ENCODE measurements around the gene SHC4. TPM values are rescaled to one million over a fixed set of nuclear protein-coding genes. Genes with fewer than 3 reads are reported as not detected.
"Not testable (repeated sequence)": the region's sequence is repeated elsewhere in the genome, so short reads cannot be mapped to it uniquely, and the experiment has no call there.

The SHC4 gene
- total and polyA plus RNA-seq, 5 donors: 2.4 to 6.6 (median 3.5) TPM

GRCh38 chr15:48866141-48866563 is 97.6 kb downstream of the SHC4 start:
- Histone ChIP-seq H3K9me3 (ENCODE audit: control insufficient read depth, low read length) (no peaks in the 10 kb centered on the region), H3K4me1 (ENCODE audit: control insufficient read depth, insufficient read depth, low read length) (no peaks in the 10 kb centered on the region), H3K27ac (ENCODE audit: low read length) (peak overlapping the region; percentile 72), H3K27me3 (ENCODE audit: control insufficient read depth, insufficient read depth) (no peaks in the 10 kb centered on the region), H3K4me3 (ENCODE audit: low read length) (no peak overlapping the region)
- 39% methylated on average over 2 of the region's 2 CpGs for WGBS
- ATAC-seq (no peak), DNase-seq (no peak)
- intact Hi-C loops (cut with DNase I): loop anchor here (5.0 to 10.0 kb wide), 5 partner anchors 99 to 1279 kb away; partner anchors contain the start of genes FGF7 (in 1 of the 4) and SHC4 (in 1 of the 4)

- intact Hi-C loops (cut with DNase I): loop anchor here (5.0 to 10.0 kb wide), 5 partner anchors 99 to 1279 kb away; partner anchors contain the start of genes FGF7 (in 1 of the 4) and SHC4 (in 1 of the 4)
- no peak overlapping the region for H3K4me3 ChIP-seq (ENCODE audit: low read length)
- peak in 1 of 2 donors; percentile 23 for ATAC-seq
- WGBS: 52% methylated on average over 3 of the region's 3 CpGs
- no peaks in the 10 kb centered on the region for H3K27me3 ChIP-seq (ENCODE audit: control insufficient read depth, insufficient read depth)
- no peaks in the 10 kb centered on the region for H3K9me3 ChIP-seq (ENCODE audit: control insufficient read depth, low read length)
- H3K27ac ChIP-seq (ENCODE audit: low read length): no peak overlapping the region
- no peaks in the 10 kb centered on the region for H3K4me1 ChIP-seq (ENCODE audit: control insufficient read depth, insufficient read depth, low read length)
- DNase-seq: no peak
Measured at GRCh38 chr15:48865370-48866079, 98.2 kb downstream of the SHC4 start.

- H3K27ac ChIP-seq (ENCODE audit: low read length): no peak overlapping the region
- WGBS: 84% methylated on average over 1 of the region's 1 CpG
- H3K4me1 ChIP-seq (ENCODE audit: control insufficient read depth, insufficient read depth, low read length): no peaks in the 10 kb centered on the region
- no peaks in the 10 kb centered on the region for H3K27me3 ChIP-seq (ENCODE audit: control insufficient read depth, insufficient read depth)
- no peaks in the 10 kb centered on the region for H3K9me3 ChIP-seq (ENCODE audit: control insufficient read depth, low read length)
- peak; percentile 21 to 26 for ATAC-seq
- H3K4me3 ChIP-seq (ENCODE audit: low read length): no peak overlapping the region
- no peak for DNase-seq
- intact Hi-C loops (cut with DNase I): loop anchor here (5.0 to 10.0 kb wide), 7 partner anchors 102 to 1285 kb away; partner anchors contain the start of genes FGF7 (in 1 of the 4) and SHC4 (in 1 of the 4)
Measured at GRCh38 chr15:48862705-48863104, 101.0 kb downstream of the SHC4 start.

- Histone ChIP-seq H3K27ac (ENCODE audit: low read length) (no peak overlapping the region), H3K4me3 (ENCODE audit: low read length) (no peak overlapping the region), H3K27me3 (ENCODE audit: control insufficient read depth, insufficient read depth) (no peaks in the 10 kb centered on the region), H3K9me3 (ENCODE audit: control insufficient read depth, low read length) (no peaks in the 10 kb centered on the region), H3K4me1 (ENCODE audit: control insufficient read depth, insufficient read depth, low read length) (no peaks in the 10 kb centered on the region)
- intact Hi-C loops (cut with DNase I): loop anchor here (5.0 to 10.0 kb wide), 7 partner anchors 103 to 1285 kb away; partner anchors contain the start of genes FGF7 (in 1 of the 4) and SHC4 (in 1 of the 4)
- ATAC-seq (peak; percentile 79 to 81), DNase-seq (no peak)
- 1% methylated on average over 1 of the region's 1 CpG for WGBS
Measured at GRCh38 chr15:48861813-48862431, 101.8 kb downstream of the SHC4 start.

GRCh38 chr15:48859426-48859825 is 104.3 kb downstream of the SHC4 start:
- intact Hi-C loops (cut with DNase I): no loop called here
- ATAC-seq: no peak

GRCh38 chr15:48858401-48858800 is 105.3 kb downstream of the SHC4 start:
- Histone ChIP-seq H3K9me3 (ENCODE audit: control insufficient read depth, low read length) (no peaks in the 10 kb centered on the region), H3K4me3 (ENCODE audit: low read length) (no peak overlapping the region), H3K27me3 (ENCODE audit: control insufficient read depth, insufficient read depth) (no peaks in the 10 kb centered on the region), H3K27ac (ENCODE audit: low read length) (no peak overlapping the region), H3K4me1 (ENCODE audit: control insufficient read depth, insufficient read depth, low read length) (no peaks in the 10 kb centered on the region)
- WGBS: 59% methylated on average over 2 of the region's 2 CpGs
- intact Hi-C loops (cut with DNase I): no loop called here
- ATAC-seq: no peak
- DNase-seq: no peak

More at GRCh38 chr15:48859426-48859825, 104.3 kb downstream of the SHC4 start:
- no peak overlapping the region for H3K27ac ChIP-seq (ENCODE audit: low read length)
- no peak overlapping the region for H3K4me3 ChIP-seq (ENCODE audit: low read length)
- H3K27me3 ChIP-seq (ENCODE audit: control insufficient read depth, insufficient read depth): no peaks in the 10 kb centered on the region
- whole genome bisulfite sequencing: 84% methylated on average over 2 of the region's 2 CpGs
- no peaks in the 10 kb centered on the region for H3K9me3 ChIP-seq (ENCODE audit: control insufficient read depth, low read length)
- no peaks in the 10 kb centered on the region for H3K4me1 ChIP-seq (ENCODE audit: control insufficient read depth, insufficient read depth, low read length)
- DNase-seq: no peak

GRCh38 chr15:48856942-48857341 is 106.8 kb downstream of the SHC4 start:
- H3K27me3 ChIP-seq (ENCODE audit: control insufficient read depth, insufficient read depth): no peaks in the 10 kb centered on the region
- H3K9me3 ChIP-seq (ENCODE audit: control insufficient read depth, low read length): no peaks in the 10 kb centered on the region
- ATAC-seq (no peak), DNase-seq (no peak)
- intact Hi-C loops (cut with DNase I): no loop called here
- H3K4me3 ChIP-seq (ENCODE audit: low read length): no peak overlapping the region
- 39% methylated on average over 2 of the region's 2 CpGs for WGBS
- H3K27ac ChIP-seq (ENCODE audit: low read length): no peak overlapping the region
- H3K4me1 ChIP-seq (ENCODE audit: control insufficient read depth, insufficient read depth, low read length): no peaks in the 10 kb centered on the region

GRCh38 chr15:48855501-48856440 is 107.9 kb downstream of the SHC4 start:
- no peaks in the 10 kb centered on the region for H3K4me1 ChIP-seq (ENCODE audit: control insufficient read depth, insufficient read depth, low read length)
- H3K27ac ChIP-seq (ENCODE audit: low read length): no peak overlapping the region
- H3K27me3 ChIP-seq (ENCODE audit: control insufficient read depth, insufficient read depth): no peaks in the 10 kb centered on the region
- ATAC-seq (peak; percentile 90 to 91), DNase-seq (peak in 1 of 3 donors; percentile 18)
- intact Hi-C loops (cut with DNase I): no loop called here
- no peak overlapping the region for H3K4me3 ChIP-seq (ENCODE audit: low read length)
- no peaks in the 10 kb centered on the region for H3K9me3 ChIP-seq (ENCODE audit: control insufficient read depth, low read length)
- WGBS: 16% methylated on average over 6 of the region's 6 CpGs

GRCh38 chr15:48854434-48854833 is 109.3 kb downstream of the SHC4 start:
- H3K4me3 ChIP-seq (ENCODE audit: low read length); H3K4me1 ChIP-seq (ENCODE audit: control insufficient read depth, insufficient read depth, low read length); intact Hi-C loops (cut with DNase I); H3K9me3 ChIP-seq (ENCODE audit: control insufficient read depth, low read length); H3K27ac ChIP-seq (ENCODE audit: low read length); ATAC-seq; DNase-seq; H3K27me3 ChIP-seq (ENCODE audit: control insufficient read depth, insufficient read depth): not testable (repeated sequence)
- WGBS: 98% methylated on average over 3 of the region's 3 CpGs

GRCh38 chr15:48851956-48852355 is 111.8 kb downstream of the SHC4 start:
- H3K9me3 ChIP-seq (ENCODE audit: control insufficient read depth, low read length): no peaks in the 10 kb centered on the region
- ATAC-seq: no peak
- intact Hi-C loops (cut with DNase I): no loop called here
- no peaks in the 10 kb centered on the region for H3K27me3 ChIP-seq (ENCODE audit: control insufficient read depth, insufficient read depth)
- H3K4me1 ChIP-seq (ENCODE audit: control insufficient read depth, insufficient read depth, low read length): no peaks in the 10 kb centered on the region
- no peak overlapping the region for H3K4me3 ChIP-seq (ENCODE audit: low read length)
- no peak for DNase-seq
- H3K27ac ChIP-seq (ENCODE audit: low read length): no peak overlapping the region

Measured in right cardiac atrium (tissue), 5 donors.